HG03135 (cell line): ENCODE measurements around the gene ACTL6B.

Source experiments
- ATAC-seq: cut with Tn5 transposase; IDR thresholded peaks from one replicate; pipeline ENCODE4 v1.9.1; 2021; ENCODE audit warnings: mild to moderate bottlenecking, moderate library complexity; ENCODE audit not compliant: unreplicated experiment

The ACTL6B gene

GRCh38 chr7:100602889-100603725, 53.1 kb downstream of the ACTL6B start:
- ATAC-seq, result no peak

- no peak for ATAC-seq
These were observed 55.6 kb downstream of the ACTL6B start for GRCh38 chr7:100600730-100601038.

GRCh38 chr7:100599911-100600729, 56.1 kb downstream of the ACTL6B start:
- ATAC-seq, result no peak

- ATAC-seq, result no peak
These were observed 57.8 kb downstream of the ACTL6B start for GRCh38 chr7:100598425-100598824.

GRCh38 chr7:100595188-100595587, 61.1 kb downstream of the ACTL6B start:
- ATAC-seq, result no peak
